Fibroblast of skin of abdomen (primary cell): ENCODE measurements around the gene RASGRP4. TPM values are rescaled to one million over a fixed set of nuclear protein-coding genes. Genes with fewer than 3 reads are reported as not detected.
"Not testable (repeated sequence)": the region's sequence is repeated elsewhere in the genome, so short reads cannot be mapped to it uniquely, and the experiment has no call there.

ENCODE experiments used
- DNase-seq: peaks from one replicate; pipeline ENCODE4 v3.0.0-alpha.2; 2013
- polyA plus RNA-seq, 2 experiments: library from polyadenylated mRNA; unstranded; fragments of 120-200 nt; gene quantifications; one replicate each; pipeline ENCODE4 v1.2.1, GENCODE V29; 2013; ENCODE audit not compliant: insufficient read length in 2 of 2

Gene RASGRP4, protein sequence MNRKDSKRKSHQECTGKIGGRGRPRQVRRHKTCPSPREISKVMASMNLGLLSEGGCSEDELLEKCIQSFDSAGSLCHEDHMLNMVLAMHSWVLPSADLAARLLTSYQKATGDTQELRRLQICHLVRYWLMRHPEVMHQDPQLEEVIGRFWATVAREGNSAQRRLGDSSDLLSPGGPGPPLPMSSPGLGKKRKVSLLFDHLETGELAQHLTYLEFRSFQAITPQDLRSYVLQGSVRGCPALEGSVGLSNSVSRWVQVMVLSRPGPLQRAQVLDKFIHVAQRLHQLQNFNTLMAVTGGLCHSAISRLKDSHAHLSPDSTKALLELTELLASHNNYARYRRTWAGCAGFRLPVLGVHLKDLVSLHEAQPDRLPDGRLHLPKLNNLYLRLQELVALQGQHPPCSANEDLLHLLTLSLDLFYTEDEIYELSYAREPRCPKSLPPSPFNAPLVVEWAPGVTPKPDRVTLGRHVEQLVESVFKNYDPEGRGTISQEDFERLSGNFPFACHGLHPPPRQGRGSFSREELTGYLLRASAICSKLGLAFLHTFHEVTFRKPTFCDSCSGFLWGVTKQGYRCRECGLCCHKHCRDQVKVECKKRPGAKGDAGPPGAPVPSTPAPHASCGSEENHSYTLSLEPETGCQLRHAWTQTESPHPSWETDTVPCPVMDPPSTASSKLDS
- polyA plus RNA-seq (2013, experiment 1 of 2; ENCODE audit: insufficient read length): not detected
- polyA plus RNA-seq (2013, experiment 2 of 2; ENCODE audit: insufficient read length): 0.09 TPM

DNA sequence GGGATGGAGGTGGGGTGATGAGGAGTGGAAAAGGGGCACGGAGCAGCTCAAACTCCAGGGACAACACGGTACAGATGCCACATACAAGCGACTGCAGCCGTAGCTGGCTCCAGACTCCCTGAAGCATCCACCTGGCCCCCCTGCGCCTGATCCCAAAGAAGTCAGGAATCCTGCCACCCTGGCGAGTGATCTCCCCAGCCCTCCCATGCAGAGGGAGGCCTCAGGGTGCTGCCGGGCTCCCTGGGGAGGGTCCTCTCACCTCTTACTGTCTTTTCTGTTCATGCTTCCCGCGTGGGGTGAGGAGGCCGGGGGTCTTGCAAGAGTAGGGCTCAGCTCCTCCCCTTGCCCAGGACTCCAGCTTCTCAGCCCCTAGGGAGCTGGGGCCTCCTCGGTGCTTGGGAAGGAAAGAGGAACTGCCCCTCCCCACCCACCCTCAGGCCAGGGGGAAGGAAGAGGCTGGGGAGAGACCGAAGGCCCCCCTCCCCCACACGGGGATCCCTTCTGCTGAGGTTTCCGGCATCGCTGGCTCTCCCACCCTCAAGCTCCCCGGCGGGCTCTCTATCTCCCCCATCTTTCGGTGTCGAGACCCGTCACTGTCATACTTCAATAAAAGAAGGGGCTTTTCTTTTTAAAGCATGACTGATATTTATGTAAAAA, at the start of gene RASGRP4:
Gene RASGRP4 (minus strand): TSS at position 410 of the 657 bp plus-strand sequence. CDS start 128 bp downstream, at position 282.
- DNase-seq: no peak

DNA sequence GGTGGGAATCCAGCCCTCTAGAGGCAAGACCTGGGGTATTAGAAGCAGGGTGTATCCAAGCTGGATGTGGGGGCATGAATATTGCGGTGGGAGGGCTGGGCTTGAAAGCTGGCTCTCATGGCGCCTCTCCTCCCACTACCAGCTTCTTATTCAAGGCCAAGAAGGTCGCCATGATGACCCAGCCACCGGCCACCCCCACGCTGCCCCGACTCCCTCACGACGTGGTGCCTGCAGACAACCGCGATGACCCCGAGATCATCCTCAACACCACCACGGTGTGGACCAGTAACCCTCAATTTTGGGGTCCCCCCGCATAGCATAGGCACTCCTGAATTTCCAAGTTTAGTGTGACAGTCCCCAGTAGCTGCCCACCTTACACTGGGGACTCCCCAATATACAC, 49.2 kb upstream of the RASGRP4 start:
- DNase-seq: no peak

DNA sequence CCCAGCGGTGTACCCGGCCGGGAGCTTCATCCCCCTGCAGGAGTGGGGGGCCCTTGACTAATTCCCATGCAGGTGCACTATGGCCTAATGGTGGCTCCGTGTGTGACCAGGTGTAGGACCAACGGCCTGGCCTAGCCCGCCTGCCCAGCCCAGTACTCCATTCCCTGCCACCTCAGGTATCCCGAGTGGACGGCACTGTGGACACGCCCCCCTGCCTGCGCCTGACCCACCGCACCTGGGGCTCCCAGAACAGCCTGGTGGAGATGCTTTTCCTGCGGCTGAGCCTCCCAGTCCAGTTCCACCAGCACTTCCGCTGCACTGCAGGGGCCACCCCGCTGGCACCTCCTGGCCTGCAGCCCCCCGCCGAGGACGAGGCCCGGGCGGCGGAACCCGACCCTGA, 47.2 kb upstream of the RASGRP4 start:
- DNase-seq: no peak

DNA sequence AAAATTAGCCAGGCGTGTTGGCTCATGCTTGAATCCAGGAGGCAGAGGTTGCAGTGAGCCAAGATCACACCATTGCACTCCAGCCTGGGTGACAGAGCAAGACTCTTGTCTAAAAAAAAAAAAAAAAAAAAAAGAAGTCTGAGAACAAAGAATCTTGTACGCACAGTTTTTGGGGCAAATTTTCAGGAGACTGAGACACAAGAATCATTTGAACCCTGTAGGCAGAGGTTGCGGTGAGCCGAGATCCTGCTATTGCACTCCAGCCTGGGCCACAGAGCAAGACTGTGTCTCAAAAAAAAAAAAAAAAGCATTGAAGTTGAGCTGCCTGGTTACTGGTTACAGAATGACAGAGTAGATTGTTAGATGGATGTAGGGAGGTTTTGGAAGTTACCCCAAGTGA, 46.7 kb upstream of the RASGRP4 start:
- DNase-seq: not testable (repeated sequence)

DNA sequence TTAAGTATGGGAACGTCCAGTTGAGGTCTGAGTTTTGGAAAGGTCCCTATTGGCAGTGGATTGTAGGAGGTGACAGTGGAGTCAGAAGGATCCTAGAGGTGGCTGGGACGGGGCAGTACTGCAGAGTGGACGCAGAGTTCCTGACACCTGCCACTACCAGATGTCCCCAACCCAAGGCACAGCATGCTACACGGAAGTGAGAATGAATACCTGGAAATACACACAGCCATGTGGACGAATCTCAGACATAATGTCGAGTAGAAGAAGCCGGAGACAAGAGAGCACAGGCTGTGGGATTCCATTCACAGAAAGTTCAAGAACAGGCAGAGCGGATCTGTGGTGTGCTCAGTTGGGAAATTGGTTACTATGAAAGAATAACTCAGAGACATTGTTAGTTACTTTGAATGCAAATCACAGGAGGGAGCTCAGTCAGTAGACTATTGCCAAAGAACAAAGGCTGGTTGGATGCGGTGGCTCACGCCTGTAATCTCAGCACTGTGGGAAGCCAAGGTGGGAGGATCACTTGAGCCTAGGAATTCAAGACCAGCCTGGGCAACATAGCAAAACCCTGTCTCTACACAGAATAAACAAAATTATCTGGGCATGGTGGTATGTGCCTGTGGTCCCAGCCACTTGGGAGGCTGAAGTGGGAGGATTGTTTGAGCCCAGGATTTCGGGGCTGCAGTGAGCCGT, 44.9 kb upstream of the RASGRP4 start:
- no peak for DNase-seq

DNA sequence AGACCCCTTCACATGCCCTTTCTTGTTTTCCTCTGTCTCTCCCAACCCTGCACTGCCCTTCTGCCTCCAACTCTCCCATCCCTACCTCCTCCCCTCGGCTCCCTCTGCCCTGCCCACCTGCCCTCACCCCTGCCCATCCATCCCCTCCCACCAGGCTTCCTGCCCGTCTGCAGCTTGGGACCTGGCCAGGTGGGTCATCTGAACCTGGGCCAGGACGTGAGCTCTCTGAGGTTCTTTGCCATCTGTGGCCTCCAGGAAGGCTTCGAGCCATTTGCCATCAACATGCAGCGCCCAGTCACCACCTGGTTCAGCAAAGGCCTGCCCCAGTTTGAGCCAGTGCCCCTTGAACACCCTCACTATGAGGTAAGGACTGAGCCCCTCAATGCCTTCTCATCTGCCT, 43.1 kb upstream of the RASGRP4 start:
- no peak for DNase-seq

DNA sequence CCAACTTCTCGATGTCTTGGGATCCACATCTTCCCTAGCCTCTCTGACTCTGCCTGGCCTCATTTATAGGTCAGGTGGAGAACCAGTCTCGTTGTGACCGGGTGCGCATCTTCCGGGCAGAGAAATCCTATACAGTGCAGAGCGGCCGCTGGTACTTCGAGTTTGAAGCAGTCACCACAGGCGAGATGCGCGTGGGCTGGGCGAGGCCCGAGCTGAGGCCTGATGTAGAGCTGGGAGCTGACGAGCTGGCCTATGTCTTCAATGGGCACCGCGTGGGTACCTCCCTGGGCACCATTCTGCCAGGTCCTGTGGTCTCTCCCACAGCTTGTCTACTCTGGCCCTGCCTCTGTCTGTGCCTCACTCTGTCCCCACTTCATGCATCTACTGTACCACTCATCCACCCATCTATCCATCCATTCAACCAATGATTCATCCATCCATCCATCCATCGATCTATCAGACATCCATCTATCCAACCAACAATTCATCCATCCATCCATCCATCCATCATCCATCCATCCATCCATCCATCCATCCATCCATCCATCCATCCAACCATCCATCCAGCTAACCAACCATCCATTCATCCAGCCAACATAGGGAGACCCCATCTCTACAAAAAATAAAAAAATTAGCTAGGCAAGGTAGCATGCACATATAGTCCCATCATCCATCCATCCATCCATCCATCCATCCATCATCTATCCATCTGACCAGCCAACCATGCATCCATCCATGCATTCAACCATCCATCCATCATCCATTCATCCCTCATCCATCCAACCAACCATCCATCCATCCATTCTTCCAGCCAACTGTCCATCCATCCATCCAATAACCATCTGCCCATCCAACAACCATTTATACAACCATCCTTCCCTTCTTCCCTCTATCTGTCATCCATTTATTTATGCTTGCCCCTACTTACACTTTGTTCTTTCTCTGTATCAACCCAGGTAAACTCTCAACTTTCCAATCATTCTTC, 41.8 kb upstream of the RASGRP4 start:
- DNase-seq: no peak

DNA sequence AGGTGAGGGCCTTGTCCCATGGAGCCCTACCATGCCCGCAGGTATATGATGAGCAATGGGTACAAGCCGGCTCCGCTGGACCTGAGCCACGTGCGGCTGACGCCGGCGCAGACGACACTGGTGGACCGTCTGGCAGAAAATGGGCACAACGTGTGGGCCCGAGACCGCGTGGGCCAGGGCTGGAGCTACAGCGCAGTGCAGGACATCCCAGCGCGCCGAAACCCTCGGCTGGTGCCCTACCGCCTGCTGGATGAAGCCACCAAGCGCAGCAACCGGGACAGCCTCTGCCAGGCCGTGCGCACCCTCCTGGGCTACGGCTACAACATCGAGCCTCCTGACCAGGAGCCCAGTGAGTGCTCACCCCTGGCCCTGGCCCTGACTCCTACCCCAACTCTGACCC, 40.0 kb upstream of the RASGRP4 start:
- no peak for DNase-seq

DNA sequence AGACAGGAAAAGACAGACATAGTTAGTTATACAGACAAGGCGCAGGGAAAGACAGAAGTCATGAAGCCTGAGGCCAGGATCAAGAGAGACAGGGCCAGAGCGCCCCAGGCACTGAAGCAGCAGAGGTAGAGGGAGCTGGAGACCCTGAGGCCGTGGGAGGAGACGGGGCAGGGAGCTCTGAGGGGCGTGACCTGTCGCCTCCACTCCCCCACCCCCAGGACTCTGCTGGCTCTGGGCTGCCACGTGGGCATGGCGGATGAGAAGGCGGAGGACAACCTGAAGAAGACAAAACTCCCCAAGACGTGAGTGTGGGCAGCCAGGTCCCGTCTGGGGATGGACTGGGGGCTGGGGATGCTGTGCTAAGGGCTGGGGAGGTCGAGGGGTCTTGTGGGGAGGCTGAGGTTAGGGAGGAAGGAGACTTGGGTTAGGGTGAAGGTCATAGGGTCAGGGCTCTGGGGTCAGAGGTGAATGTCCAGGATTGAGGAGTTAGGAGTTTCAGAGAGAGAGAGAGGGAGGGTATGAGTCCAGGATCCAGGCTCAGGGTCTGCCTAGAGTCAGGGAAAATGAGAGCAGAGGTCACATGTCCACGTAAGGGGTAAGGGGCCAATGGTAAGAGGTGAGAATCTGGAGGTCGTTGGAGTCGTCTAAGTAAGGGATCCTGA, 38.5 kb upstream of the RASGRP4 start:
- DNase-seq: no peak

DNA sequence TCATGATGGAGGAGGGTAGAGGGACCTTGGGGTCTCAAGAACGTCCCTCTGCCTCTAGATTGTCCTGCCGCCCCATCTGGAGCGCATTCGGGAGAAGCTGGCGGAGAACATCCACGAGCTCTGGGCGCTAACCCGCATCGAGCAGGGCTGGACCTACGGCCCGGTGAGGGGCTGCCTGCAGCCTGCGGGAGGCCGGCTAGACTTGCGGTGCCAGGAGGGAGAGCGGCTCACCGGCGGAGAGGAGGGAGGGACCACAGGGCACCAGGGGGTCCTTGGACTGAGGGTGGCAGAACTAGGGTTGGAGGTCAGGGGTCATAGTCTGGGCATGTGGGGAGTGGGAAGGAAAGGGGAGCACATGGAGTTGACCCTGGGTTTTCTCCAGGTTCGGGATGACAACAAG, 37.3 kb upstream of the RASGRP4 start:
- no peak for DNase-seq

DNA sequence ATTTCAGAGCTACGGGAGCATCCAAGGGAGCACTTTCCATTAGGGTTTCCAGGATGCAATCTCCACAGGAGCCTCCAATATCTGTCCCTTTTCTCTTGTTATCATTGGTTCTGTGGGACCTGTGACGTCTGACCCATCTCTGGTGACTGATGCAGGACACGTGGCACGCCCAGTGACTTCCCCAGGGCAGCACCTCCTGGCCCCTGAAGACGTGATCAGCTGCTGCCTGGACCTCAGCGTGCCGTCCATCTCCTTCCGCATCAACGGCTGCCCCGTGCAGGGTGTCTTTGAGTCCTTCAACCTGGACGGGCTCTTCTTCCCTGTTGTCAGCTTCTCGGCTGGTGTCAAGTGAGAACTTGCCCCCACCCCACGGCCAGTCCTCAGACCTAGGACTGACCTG, 33.0 kb upstream of the RASGRP4 start:
- no peak for DNase-seq

DNA sequence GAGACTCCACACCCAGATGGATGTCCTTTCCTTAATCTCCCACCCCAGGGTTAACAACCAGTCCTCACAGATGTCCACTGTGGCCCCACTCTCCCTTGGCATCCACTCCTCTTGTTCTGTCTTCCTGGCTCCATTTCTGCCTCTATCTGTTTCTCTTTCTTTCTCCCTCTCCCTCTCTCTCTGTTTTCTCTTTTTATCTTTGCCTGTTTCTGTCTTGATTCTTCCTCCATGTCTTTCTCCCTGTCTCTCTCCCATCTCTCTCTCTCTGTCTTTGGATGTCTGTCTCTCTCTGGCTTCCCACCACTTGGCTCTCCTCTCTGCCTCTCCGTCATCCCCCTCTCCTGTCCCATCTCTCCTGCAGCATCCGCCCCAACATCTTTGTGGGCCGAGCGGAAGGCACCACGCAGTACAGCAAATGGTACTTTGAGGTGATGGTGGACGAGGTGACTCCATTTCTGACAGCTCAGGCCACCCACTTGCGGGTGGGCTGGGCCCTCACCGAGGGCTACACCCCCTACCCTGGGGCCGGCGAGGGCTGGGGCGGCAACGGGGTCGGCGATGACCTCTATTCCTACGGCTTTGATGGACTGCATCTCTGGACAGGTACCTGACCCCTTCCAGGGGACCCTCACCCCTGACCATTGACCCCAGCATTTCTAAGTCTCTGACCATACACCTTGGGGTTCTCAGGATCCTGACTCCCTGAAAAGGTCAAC, 31.8 kb upstream of the RASGRP4 start:
- no peak for DNase-seq

DNA sequence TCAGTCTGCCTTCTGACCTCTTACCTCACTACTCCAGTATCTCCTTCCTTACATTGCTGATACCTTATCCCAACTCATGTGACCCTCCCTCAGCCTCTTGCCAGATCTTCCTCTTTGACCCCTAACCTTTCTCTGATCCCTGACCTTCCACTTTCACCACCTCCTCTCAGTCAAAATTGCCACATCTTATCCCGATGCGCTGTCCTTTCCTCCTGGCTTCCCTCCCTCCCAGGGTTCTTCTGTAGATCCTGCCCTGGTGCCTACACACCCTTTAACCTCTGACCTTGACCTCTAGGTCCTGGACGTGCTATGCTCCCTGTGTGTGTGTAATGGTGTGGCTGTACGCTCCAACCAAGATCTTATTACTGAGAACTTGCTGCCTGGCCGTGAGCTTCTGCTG, 31.2 kb upstream of the RASGRP4 start:
- DNase-seq: no peak

DNA sequence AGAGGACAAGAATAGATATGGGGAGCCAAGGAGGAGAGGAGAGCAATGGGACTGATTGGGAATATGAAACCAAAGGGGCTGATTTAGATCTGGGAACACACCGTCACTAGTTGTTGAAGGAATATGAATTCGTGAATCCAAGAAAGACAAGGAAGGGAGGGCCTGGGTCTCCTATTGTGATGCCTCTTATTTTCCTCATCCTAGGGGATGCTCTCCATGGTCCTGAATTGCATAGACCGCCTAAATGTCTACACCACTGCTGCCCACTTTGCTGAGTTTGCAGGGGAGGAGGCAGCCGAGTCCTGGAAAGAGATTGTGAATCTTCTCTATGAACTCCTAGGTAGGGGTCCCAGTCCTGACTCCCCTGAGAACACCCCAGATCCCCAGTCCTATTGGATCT, 29.0 kb upstream of the RASGRP4 start:
- no peak for DNase-seq

DNA sequence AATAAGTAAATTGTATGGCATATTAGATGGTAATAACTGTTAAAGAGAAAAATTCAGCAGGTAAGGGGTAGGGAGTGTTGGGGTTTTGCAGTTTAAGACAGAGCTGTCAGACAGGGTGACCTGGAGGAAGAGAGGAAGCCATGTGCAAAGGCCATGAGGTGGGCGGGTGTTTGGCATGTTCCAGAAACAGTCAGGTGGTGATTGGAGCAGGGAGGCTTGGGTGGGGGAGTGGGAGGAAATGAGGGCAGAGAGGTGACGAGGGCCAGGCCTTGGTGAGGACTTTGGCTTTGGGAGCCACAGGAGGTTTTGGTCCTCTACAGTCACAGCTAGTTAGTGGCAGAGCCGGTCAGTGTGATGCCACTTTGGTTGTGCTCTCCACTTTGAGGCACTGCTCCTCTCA, 27.6 kb upstream of the RASGRP4 start:
- no peak for DNase-seq

DNA sequence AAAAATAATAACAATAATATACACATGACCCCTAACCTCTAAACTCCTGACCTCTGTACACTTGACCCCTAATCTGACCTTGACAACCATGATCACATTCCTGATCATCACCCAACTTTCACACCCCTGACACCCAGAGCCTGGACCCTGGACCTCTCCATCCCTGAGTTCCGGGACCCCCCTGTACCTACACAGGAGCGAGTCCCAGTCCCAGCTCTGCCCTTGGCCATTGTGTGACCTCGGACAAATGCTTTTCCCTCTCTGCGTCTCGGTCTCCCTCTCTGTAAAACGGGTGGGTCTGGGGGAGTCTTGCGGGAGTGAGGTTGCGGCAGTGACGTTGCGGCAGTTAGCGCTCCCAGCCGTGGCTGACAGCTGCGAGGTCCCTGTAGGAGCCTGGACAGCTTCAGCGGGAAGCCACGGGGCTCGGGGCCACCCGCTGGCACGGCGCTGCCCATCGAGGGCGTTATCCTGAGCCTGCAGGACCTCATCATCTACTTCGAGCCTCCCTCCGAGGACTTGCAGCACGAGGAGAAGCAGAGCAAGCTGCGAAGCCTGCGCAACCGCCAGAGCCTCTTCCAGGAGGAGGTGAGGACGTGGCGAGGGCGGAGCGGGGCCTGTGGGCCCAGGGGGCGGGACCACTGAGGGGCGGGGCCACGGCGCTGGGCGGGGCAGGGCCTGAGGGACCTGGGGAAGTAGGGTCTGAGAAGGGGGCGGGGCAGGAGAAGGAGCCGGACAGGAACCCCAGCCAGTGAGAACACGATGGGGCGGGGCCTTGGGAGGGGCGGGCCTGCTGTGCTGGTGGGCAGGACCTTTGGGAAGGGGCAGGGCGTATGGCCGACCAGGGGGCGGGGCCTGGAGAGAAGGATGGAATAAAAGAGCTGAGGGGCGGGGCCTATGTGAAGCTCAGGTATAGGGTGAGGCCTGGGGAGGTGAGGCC, 26.7 kb upstream of the RASGRP4 start:
- DNase-seq: no peak

DNA sequence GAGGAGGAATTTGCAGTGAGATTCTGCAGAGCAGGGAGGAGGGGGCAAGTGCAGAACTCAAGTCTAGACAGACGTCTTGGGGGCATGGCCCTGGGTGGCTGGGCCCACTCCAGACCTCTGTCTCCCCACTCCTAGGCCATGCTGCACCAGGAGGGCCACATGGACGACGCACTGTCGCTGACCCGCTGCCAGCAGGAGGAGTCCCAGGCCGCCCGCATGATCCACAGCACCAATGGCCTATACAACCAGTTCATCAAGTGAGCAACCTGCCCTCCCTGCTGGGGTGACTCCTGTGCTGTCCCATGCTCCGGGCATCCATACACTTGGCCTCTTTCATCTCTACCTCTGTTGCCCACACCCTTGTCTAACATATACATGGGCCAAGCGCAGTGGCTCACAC, 25.6 kb upstream of the RASGRP4 start:
- DNase-seq: no peak

DNA sequence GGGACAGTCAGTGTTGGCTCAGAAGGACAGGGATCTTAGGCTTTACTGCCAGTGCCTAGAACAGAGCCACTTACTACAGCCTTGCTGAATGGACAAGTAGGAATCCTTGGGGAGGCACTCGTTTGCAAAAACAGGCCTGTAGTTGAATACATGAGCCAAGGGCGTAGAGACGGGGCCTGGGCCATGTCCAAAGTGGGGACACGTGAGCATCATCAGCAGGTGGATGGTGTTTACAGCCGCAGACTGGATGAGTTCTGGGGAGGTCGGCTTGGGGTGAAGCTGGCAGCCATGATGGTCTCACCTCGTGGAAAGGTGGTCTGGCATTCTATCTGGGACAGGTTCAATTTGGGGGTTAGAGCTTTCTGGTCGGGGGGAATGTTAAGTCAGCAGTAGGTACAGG, 25.0 kb upstream of the RASGRP4 start:
- no peak for DNase-seq

DNA sequence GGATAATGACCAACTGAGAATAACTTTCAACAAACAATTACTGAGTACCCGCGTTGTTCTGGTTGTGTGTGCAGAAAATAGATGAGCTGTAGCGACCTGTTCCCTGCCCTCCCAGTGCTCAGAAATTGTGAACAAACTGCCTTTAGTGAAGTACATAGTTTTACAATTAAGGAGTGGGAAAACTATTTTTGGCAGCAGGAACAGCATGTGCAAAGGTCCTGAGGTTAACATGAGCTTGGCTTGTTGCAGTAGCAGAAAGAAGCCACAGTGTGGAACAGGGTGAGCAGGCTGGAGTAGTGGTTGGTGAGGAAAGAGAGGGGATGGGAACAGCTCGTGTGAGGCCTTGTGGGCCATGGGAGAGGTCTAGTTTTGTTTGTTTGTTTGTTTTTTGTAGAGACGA, 23.5 kb upstream of the RASGRP4 start:
- no peak for DNase-seq
